Liver (tissue), 9 donors: ENCODE results near the gene ZNF316. TPM values are rescaled to one million over a fixed set of nuclear protein-coding genes. Genes with fewer than 3 reads are reported as not detected.

Experiments used
- DNase-seq: peaks from one replicate; pipeline ENCODE4 v3.0.0-alpha.2; 2017; ENCODE audit warnings: low spot score
- H3K27ac ChIP-seq, 2 donors: one replicate each; pipeline ENCODE4 v1.7.0; 2013; ENCODE audit warnings: inconsistent platforms in 2 of 2, low read length in 2 of 2, control low read depth in 1 of 2, low read depth in 1 of 2, mild to moderate bottlenecking in 1 of 2
- H3K27me3 ChIP-seq, 4 donors: one replicate each; pipeline versions ENCODE4 v1.6.1 to v1.7.0; 2013; ENCODE audit warnings: low read length in 3 of 4, inconsistent platforms in 1 of 4, mild to moderate bottlenecking in 1 of 4, moderate library complexity in 1 of 4; ENCODE audit not compliant: control insufficient read depth in 4 of 4, insufficient read depth in 4 of 4
- H3K36me3 ChIP-seq, 4 donors: one replicate each; pipeline versions ENCODE4 v1.6.1 to v1.7.0; 2013; ENCODE audit warnings: low read length in 3 of 4, mild to moderate bottlenecking in 3 of 4, low read depth in 1 of 4, moderate library complexity in 1 of 4; ENCODE audit not compliant: control insufficient read depth in 4 of 4, insufficient read depth in 3 of 4
- H3K4me1 ChIP-seq, 4 donors: one replicate each; pipeline versions ENCODE4 v1.6.1 to v1.7.0; 2013; ENCODE audit warnings: low read length in 3 of 4, mild to moderate bottlenecking in 3 of 4, moderate library complexity in 1 of 4; ENCODE audit not compliant: control insufficient read depth in 4 of 4, insufficient read depth in 4 of 4
- H3K4me3 ChIP-seq, 3 donors: one replicate each; pipeline versions ENCODE4 v1.6.1 to v1.7.0; 2013; ENCODE audit warnings: low read length in 3 of 3, control low read depth in 1 of 3, low read depth in 1 of 3, mild to moderate bottlenecking in 1 of 3
- H3K9ac ChIP-seq, 2 donors: one replicate each; pipeline ENCODE4 v1.7.0; 2013; ENCODE audit warnings: low read length in 2 of 2, mild to moderate bottlenecking in 2 of 2, moderate library complexity in 2 of 2, control low read depth in 1 of 2, low read depth in 1 of 2
- H3K9me3 ChIP-seq, 4 donors: one replicate each; pipeline versions ENCODE4 v1.6.1 to v1.7.0; 2013; ENCODE audit warnings: low read length in 3 of 4; ENCODE audit not compliant: control insufficient read depth in 4 of 4
- EGR1 ChIP-seq, 2 donors: IDR thresholded peaks; 2 replicates each; pipeline ENCODE4 v1.6.1; 2016 to 2018; ENCODE audit warnings: antibody characterized with exemption in 2 of 2, low read depth in 2 of 2
- FOXA1 ChIP-seq: IDR thresholded peaks from 2 replicates; pipeline ENCODE4 v1.6.1; 2016; ENCODE audit warnings: antibody characterized with exemption
- FOXA2 ChIP-seq: IDR thresholded peaks from 2 replicates; pipeline ENCODE4 v1.6.1; 2016; ENCODE audit warnings: antibody characterized with exemption
- GABPA ChIP-seq, 2 donors: IDR thresholded peaks in 1 of 2; conservative IDR thresholded peaks in 1 of 2; 2 replicates each; pipeline ENCODE4 v1.6.1; 2016; ENCODE audit warnings: antibody characterized with exemption in 2 of 2, mild to moderate bottlenecking in 1 of 2, moderate library complexity in 1 of 2
- HNF4A ChIP-seq, 2 donors: conservative IDR thresholded peaks; 2 replicates each; pipeline ENCODE4 v1.6.1; 2016; ENCODE audit warnings: antibody characterized with exemption in 2 of 2, mild to moderate bottlenecking in 2 of 2
- HNF4G ChIP-seq: IDR thresholded peaks from 2 replicates; pipeline ENCODE4 v1.6.1; 2016; ENCODE audit warnings: antibody characterized with exemption
- JUND ChIP-seq, 2 donors: IDR thresholded peaks; 2 replicates each; pipeline ENCODE4 v1.6.1; 2016; ENCODE audit warnings: antibody characterized with exemption in 2 of 2
- MAX ChIP-seq: IDR thresholded peaks from 2 replicates; pipeline ENCODE4 v1.6.1; 2016; ENCODE audit warnings: antibody characterized with exemption
- NR2F2 ChIP-seq: IDR thresholded peaks from 2 replicates; pipeline ENCODE4 v1.6.1; 2016; ENCODE audit warnings: antibody characterized with exemption
- RAD21 ChIP-seq, 2 donors: IDR thresholded peaks; 2 replicates each; pipeline ENCODE4 v1.6.1; 2016; ENCODE audit warnings: antibody characterized with exemption in 2 of 2, mild to moderate bottlenecking in 2 of 2
- RXRA ChIP-seq, 2 donors: IDR thresholded peaks; 2 replicates each; pipeline ENCODE4 v1.6.1; 2017 to 2018; ENCODE audit warnings: antibody characterized with exemption in 2 of 2, mild to moderate bottlenecking in 1 of 2
- YY1 ChIP-seq: IDR thresholded peaks from 2 replicates; pipeline ENCODE4 v1.6.1; 2016; ENCODE audit warnings: antibody characterized with exemption, mild to moderate bottlenecking
- ZBTB33 ChIP-seq: IDR thresholded peaks from 2 replicates; pipeline ENCODE4 v1.6.1; 2016; ENCODE audit warnings: antibody characterized with exemption
- WGBS: extraction: QIAGEN DNeasy Blood & Tissue Kit; methylation state at CpG from one replicate; pipeline ENCODE4 v1.1.7; 2013; 5-methylcytosine and 5-hydroxymethylcytosine counted together
- polyA plus RNA-seq, 2 donors: library from polyadenylated mRNA; stranded (reverse) in 1 of 2; unstranded in 1 of 2; fragments of 200-250 nt in 1 of 2; fragments of >200 nt in 1 of 2; fragmentation: Nextera tagmentation in 1 of 2; extraction: Ambion mirVana in 1 of 2; gene quantifications; one replicate each; pipeline versions ENCODE4 v1.2.1 to v1.2.3, GENCODE V29; 2013 to 2015
- total RNA-seq, 2 donors: library from RNA; depleted of rRNA; stranded (reverse); fragments of >200 nt; gene quantifications; one replicate each; pipeline ENCODE4 v1.2.3, GENCODE V29; 2014
- TF ChIP-seq, protein P1 (sequence below): IDR thresholded peaks from 2 replicates; pipeline ENCODE4 v1.6.1; 2016; ENCODE audit warnings: antibody characterized with exemption, mild to moderate bottlenecking
- TF ChIP-seq, protein P2 (sequence below): fragments of 150-350 bp; IDR thresholded peaks from 2 replicates; pipeline ENCODE4 v1.5.1; 2017; ENCODE audit warnings: improper control_type of control experiment, low read depth, low read length; ENCODE audit not compliant: missing input control
- donor health status: healthy.
- donor health status: healthy.
- donor health status: healthy.
- donor health status: healthy.
- donor health status: healthy.

Gene ZNF316
- total and polyA plus RNA-seq, 4 donors, result 0.35 to 14.3 (median 7.2) TPM

DNA sequence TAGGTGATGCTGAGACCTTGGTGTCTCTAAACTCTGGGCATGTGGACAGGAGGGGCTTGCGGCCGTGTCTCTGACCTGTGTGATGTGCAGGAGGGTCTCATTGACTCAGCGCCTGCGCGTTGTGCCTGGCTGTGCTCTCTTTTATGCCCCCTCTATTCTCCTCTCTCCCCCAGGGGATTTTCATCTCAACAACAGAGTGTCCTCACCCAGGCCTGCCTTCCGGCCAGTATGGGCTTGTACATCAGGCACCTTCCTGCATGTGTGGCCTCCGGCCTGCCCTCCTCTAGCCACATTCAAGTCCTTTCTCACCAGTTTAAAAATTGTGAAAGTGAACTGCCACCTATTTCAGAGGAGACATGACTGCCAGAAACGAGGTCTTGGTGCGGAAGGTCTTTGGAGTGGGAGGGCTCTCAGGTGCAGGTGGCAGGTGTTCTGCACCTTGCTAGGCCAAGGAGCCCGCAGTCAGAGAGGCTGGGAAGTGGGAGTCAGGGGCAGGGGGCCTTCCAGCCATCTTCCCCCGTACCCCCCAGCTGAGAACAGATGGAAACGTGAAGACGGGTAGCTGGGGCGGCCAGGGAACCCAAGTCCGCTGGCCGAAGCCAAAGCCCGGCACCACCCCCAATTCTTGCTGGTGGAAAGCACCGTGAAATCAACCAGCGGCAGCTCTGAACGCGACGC, 47.8 kb upstream of the ZNF316 start:
- no peak for DNase-seq
- Histone ChIP-seq H3K9ac (no peak overlapping the region), H3K4me1 (peaks cover 3 to 12% (median 11%) of the 10 kb centered on the region in 4 donors), H3K36me3 (peaks cover 8 to 34% (median 21%) of the 10 kb centered on the region in 4 donors), H3K27me3 (no peaks in the 10 kb centered on the region), H3K9me3 (no peaks in the 10 kb centered on the region), H3K4me3 (peak overlapping the region in 1 of 3 donors; percentile 99), H3K27ac (no peak overlapping the region)
- 54% methylated on average over 22 of the region's 22 CpGs for WGBS
- TF ChIP-seq MAX (no peak), RXRA (IDR thresholded peaks at IDR 0.05) (no peak), YY1 (no peak), ZBTB33 (no peak), HNF4G (no peak), EGR1 (IDR thresholded peaks at IDR 0.05; ENCODE audit: low read depth in 2 of 2) (no peak), FOXA1 (no peak), FOXA2 (no peak), RAD21 (IDR thresholded peaks at IDR 0.05) (no peak), NR2F2 (no peak), JUND (IDR thresholded peaks at IDR 0.05) (no peak), GABPA (IDR thresholded peaks at IDR 0.05 in 1 of 2, conservative IDR thresholded peaks at IDR 0.05 in 1 of 2) (no peak)
- TF ChIP-seq, protein P1, sequence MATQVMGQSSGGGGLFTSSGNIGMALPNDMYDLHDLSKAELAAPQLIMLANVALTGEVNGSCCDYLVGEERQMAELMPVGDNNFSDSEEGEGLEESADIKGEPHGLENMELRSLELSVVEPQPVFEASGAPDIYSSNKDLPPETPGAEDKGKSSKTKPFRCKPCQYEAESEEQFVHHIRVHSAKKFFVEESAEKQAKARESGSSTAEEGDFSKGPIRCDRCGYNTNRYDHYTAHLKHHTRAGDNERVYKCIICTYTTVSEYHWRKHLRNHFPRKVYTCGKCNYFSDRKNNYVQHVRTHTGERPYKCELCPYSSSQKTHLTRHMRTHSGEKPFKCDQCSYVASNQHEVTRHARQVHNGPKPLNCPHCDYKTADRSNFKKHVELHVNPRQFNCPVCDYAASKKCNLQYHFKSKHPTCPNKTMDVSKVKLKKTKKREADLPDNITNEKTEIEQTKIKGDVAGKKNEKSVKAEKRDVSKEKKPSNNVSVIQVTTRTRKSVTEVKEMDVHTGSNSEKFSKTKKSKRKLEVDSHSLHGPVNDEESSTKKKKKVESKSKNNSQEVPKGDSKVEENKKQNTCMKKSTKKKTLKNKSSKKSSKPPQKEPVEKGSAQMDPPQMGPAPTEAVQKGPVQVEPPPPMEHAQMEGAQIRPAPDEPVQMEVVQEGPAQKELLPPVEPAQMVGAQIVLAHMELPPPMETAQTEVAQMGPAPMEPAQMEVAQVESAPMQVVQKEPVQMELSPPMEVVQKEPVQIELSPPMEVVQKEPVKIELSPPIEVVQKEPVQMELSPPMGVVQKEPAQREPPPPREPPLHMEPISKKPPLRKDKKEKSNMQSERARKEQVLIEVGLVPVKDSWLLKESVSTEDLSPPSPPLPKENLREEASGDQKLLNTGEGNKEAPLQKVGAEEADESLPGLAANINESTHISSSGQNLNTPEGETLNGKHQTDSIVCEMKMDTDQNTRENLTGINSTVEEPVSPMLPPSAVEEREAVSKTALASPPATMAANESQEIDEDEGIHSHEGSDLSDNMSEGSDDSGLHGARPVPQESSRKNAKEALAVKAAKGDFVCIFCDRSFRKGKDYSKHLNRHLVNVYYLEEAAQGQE, result no peak

DNA sequence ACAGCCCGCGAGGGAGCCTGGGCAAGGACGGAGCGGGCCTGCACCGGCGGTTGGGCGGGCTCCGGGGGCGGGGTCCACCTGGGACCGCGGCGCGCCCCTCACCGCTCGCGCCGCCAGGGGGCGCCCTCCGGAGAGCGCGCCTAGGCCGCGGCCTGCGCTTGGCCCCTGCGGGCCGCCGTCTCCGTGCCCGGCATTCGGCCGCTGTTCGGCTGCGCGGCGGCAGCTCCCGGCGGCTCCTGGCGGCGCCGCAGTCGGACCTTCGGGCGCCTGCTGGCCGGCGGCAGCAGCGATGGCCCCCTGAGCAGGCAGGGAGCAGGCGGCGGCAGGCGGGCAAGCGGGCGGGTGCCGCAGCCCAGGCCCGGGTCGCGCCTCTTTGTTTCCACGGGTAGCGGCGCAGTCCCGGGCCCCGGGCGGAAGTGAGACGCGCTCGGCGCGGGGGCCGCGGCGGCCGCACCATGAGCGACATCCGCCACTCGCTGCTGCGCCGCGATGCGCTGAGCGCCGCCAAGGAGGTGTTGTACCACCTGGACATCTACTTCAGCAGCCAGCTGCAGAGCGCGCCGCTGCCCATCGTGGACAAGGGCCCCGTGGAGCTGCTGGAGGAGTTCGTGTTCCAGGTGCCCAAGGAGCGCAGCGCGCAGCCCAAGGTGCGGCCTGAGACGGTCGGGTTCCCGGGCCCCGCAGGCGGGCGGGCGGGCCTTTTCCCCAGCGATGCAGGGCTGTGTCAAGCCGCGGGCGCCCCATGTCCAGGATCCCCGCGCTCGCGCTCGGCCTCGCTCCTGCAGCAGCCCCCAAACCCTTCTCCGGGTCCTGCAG, 47.1 kb upstream of the ZNF316 start, which contains the start of gene INTS15:
Gene INTS15, plus strand, starts transcription at position 193 of the 816 bp plus-strand sequence. Its CDS starts 263 bp downstream, at position 456.
- under 1% methylated on average over 107 of the region's 107 CpGs for WGBS
- H3K9me3 ChIP-seq, result no peaks in the 10 kb centered on the region
- peaks cover 3 to 12% (median 11%) of the 10 kb centered on the region in 4 donors for H3K4me1 ChIP-seq
- H3K4me3 ChIP-seq, result peak within 1 kb of the TSS; percentile 70 to 99 (median 86)
- peak; percentile 87 for DNase-seq
- peak within 1 kb of the TSS; percentile 47 to 64 for H3K9ac ChIP-seq
- peaks cover 8 to 29% (median 23%) of the 10 kb centered on the region in 4 donors for H3K36me3 ChIP-seq
- H3K27ac ChIP-seq, result peak within 1 kb of the TSS; percentile 71 to 80
- H3K27me3 ChIP-seq, result no peaks in the 10 kb centered on the region
- no peak for TF ChIP-seq HNF4A (conservative IDR thresholded peaks at IDR 0.05)
- TF ChIP-seq GABPA (IDR thresholded peaks at IDR 0.05 in 1 of 2, conservative IDR thresholded peaks at IDR 0.05 in 1 of 2), result peak in 1 of 2 donors; percentile 52
- TF ChIP-seq, protein P2, sequence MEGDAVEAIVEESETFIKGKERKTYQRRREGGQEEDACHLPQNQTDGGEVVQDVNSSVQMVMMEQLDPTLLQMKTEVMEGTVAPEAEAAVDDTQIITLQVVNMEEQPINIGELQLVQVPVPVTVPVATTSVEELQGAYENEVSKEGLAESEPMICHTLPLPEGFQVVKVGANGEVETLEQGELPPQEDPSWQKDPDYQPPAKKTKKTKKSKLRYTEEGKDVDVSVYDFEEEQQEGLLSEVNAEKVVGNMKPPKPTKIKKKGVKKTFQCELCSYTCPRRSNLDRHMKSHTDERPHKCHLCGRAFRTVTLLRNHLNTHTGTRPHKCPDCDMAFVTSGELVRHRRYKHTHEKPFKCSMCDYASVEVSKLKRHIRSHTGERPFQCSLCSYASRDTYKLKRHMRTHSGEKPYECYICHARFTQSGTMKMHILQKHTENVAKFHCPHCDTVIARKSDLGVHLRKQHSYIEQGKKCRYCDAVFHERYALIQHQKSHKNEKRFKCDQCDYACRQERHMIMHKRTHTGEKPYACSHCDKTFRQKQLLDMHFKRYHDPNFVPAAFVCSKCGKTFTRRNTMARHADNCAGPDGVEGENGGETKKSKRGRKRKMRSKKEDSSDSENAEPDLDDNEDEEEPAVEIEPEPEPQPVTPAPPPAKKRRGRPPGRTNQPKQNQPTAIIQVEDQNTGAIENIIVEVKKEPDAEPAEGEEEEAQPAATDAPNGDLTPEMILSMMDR, result peak; percentile 94
